Ovary (tissue), 3 donors: Measurements from ENCODE around the gene RNF112.

Source experiments
- EP300 ChIP-seq: sonication (generic); formaldehyde crosslinking; IDR thresholded peaks from one replicate; pipeline ENCODE4 v1.6.1; 2017; ENCODE audit warnings: antibody characterized with exemption
- POLR2A ChIP-seq: fragments of 450-650 bp; IDR thresholded peaks from one replicate; pipeline ENCODE4 v1.6.1; 2017; ENCODE audit warnings: antibody characterized with exemption, mild to moderate bottlenecking, moderate library complexity
- TF ChIP-seq, protein P1 (sequence below), 3 donors: fragments of 450-650 bp in 2 of 3; fragments of 200-600 bp in 1 of 3; IDR thresholded peaks; one replicate each; pipeline versions ENCODE4 v1.5.1 to v1.8.0; 2016 to 2022; ENCODE audit warnings: antibody characterized with exemption in 3 of 3, mild to moderate bottlenecking in 1 of 3
- donor health status: DM: no; HTN: no; CAD: no.

DNA sequence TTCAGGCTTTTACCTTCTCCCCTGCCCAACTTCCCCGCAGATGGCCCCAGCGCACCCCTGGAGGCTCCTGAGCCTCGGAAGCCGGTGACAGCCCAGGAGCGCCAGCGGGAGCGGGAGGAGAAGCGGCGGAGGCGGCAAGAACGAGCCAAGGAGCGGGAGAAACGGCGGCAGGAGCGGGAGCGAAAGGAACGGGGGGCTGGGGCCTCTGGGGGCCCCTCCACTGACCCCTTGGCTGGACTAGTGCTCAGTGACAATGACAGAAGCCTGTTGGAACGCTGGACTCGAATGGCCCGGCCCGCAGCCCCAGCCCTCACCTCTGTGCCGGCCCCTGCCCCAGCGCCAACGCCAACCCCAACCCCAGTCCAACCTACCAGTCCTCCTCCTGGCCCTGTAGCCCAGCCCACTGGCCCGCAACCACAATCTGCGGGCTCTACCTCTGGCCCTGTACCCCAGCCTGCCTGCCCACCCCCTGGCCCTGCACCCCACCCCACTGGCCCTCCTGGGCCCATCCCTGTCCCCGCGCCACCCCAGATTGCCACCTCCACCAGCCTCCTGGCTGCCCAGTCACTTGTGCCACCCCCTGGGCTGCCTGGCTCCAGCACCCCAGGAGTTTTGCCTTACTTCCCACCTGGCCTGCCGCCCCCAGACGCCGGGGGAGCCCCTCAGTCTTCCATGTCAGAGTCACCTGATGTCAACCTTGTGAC lies 29.1 kb upstream of the RNF112 start:
- no peak for TF ChIP-seq EP300
- TF ChIP-seq, protein P1, sequence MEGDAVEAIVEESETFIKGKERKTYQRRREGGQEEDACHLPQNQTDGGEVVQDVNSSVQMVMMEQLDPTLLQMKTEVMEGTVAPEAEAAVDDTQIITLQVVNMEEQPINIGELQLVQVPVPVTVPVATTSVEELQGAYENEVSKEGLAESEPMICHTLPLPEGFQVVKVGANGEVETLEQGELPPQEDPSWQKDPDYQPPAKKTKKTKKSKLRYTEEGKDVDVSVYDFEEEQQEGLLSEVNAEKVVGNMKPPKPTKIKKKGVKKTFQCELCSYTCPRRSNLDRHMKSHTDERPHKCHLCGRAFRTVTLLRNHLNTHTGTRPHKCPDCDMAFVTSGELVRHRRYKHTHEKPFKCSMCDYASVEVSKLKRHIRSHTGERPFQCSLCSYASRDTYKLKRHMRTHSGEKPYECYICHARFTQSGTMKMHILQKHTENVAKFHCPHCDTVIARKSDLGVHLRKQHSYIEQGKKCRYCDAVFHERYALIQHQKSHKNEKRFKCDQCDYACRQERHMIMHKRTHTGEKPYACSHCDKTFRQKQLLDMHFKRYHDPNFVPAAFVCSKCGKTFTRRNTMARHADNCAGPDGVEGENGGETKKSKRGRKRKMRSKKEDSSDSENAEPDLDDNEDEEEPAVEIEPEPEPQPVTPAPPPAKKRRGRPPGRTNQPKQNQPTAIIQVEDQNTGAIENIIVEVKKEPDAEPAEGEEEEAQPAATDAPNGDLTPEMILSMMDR (IDR thresholded peaks at IDR 0.05), result no peak
- no peak for TF ChIP-seq POLR2A
